GM19099 (cell line): ENCODE results near the gene R3HDM2.

Experiments
- POLR2A ChIP-seq: IDR thresholded peaks from 3 replicates; pipeline ENCODE4 v1.6.1; 2011; ENCODE audit warnings: low read depth; ENCODE audit not compliant: insufficient read length; ENCODE audit errors: extremely low read depth

Gene R3HDM2

DNA sequence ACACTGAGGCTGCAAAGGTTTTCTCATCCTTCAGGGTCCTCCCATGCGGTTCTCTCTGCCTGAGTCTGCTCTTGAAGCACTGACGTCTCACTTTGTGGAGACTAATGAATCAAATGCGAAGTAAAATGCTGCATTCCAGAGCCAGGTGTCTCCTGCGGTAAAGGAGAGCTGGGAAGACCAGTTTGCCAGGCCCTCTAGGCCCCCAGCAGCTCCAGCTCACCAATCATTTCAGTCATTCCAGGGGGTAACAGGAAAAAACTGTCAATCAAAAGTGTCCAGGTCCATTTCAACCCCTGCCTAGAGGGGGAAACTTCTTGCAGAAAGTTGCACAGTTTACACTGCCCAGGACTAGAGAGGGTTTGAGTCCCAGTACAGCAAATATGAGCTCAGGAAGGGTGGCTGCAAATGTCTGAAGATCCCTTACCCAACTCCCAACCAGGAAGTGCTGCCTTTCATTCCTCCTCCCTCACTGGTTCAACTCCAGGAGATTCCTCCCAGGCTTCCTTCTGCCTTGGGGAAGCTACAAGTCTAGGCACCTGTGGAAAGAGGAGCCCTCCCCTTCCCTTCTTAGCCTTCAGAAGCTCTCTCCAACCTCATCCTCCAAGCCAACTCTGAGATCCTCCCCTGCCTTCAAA is 217.0 kb downstream of the R3HDM2 start:
- TF ChIP-seq POLR2A: no peak

- TF ChIP-seq POLR2A: no peak
Observed at GRCh38 chr12:57213058-57213715, 217.7 kb downstream of the R3HDM2 start.

DNA sequence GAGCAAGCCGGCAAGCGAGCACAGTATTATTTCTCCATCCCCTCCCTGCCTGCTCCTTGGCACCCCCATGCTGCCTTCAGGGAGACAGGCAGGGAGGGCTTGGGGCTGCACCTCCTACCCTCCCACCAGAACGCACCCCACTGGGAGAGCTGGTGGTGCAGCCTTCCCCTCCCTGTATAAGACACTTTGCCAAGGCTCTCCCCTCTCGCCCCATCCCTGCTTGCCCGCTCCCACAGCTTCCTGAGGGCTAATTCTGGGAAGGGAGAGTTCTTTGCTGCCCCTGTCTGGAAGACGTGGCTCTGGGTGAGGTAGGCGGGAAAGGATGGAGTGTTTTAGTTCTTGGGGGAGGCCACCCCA is 218.2 kb downstream of the R3HDM2 start:
- TF ChIP-seq POLR2A: no peak

- no peak for TF ChIP-seq POLR2A
Observed at GRCh38 chr12:57211791-57212700, 218.8 kb downstream of the R3HDM2 start.

- no peak for TF ChIP-seq POLR2A
Observed at GRCh38 chr12:57210926-57211692, 219.7 kb downstream of the R3HDM2 start.

DNA sequence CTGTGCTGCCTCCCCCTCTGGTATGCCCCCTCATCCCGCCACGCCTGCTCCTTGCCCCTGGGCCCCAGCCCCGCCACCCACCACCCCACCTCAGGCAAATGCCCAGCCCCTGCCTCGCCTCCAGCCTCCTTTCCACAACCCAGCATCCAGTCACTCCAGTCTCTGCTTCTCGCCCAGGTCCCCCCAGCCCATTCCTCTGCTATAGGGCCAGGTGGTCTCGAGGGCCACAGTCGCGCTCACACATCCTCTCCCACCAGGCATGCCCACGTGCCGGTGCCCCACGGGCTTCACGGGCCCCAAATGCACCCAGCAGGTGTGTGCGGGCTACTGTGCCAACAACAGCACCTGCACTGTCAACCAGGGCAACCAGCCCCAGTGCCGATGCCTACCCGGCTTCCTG is 220.4 kb downstream of the R3HDM2 start:
- TF ChIP-seq POLR2A: no peak

GRCh38 chr12:57209916-57210315 is 220.9 kb downstream of the R3HDM2 start:
- TF ChIP-seq POLR2A: no peak

DNA sequence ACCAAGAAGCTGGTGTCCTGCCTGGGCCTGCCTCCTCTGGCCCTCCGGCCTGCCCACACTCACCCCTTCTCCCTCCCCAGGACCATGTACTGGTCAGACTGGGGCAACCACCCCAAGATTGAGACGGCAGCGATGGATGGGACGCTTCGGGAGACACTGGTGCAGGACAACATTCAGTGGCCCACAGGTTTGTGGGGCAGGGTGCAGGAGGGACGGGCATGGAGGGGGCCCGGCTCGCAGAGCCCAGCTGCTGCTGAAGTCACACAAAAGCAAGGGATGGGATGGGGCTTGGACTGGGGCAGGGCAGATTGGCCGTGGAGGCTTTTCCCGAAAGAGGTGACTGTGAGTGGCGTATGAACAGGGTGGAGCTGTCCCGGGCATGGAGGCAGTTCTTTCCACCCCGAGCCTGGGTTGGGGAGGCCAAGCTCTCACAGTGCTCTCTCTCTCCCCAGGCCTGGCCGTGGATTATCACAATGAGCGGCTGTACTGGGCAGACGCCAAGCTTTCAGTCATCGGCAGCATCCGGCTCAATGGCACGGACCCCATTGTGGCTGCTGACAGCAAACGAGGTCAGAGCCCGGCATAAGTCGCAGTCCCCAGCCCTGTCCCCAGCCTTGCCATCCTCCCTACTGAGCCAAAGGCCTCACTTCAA is 222.1 kb downstream of the R3HDM2 start:
- TF ChIP-seq POLR2A: no peak

GRCh38 chr12:57207731-57208630 is 222.9 kb downstream of the R3HDM2 start:
- no peak for TF ChIP-seq POLR2A

DNA sequence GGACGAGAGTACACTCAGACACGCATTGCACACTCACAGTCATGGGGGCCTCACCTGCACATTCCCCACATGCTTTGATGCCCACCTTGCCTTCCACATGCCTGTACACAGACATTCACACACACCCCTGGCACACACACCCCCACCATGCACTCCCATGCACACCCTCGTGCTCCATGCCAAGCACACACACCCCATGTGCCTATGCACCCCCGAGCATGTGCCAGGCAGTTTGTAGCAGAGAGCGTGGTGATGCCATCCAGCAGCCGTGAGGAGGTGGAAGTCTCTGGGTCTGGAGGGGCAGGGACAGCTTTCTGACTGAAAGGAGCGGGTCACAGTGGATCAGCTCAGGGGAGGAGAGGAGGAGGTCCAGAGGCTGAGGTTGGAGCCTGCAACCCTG is 224.9 kb downstream of the R3HDM2 start:
- TF ChIP-seq POLR2A: no peak

GRCh38 chr12:57205186-57205585 is 225.7 kb downstream of the R3HDM2 start:
- TF ChIP-seq POLR2A: no peak

GRCh38 chr12:57204454-57204853 is 226.4 kb downstream of the R3HDM2 start:
- no peak for TF ChIP-seq POLR2A

DNA sequence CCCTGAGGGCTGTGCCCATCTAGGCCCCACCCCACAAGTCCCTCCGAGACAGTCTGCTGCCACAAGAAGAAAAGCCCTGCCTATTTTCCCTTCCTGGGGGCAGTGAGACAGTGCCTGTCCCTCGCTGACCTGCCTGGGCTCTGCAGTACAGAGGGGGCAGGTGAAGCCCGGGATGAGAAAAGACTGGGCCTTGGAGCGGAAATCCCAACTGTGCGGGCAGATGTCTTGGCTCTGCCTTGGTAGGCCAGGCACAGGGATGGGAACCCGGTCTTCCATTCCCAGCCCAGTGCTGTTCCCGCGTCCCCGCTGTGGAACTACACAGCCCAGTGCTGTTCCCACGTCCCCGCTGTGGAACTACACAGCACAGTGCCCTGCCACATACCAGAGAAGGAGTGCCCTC is 227.1 kb downstream of the R3HDM2 start:
- TF ChIP-seq POLR2A: no peak
